Esophagus squamous epithelium (tissue), 5 donors: ENCODE data around the gene TSPAN15. TPM values are rescaled to one million over a fixed set of nuclear protein-coding genes. Genes with fewer than 3 reads are reported as not detected.
"Not testable (repeated sequence)": the region's sequence is repeated elsewhere in the genome, so short reads cannot be mapped to it uniquely, and the experiment has no call there.

Source experiments
- DNase-seq: peaks from one replicate; lab custom pipeline; 2025; lab: John Stamatoyannopoulos, UW
- H3K27ac ChIP-seq, 4 donors: fragments of 200-600 bp; sonication (generic); one replicate each; pipeline ENCODE4 v1.5.1; 2016 to 2019; ENCODE audit warnings: mild to moderate bottlenecking in 1 of 4
- H3K27me3 ChIP-seq, 4 donors: fragments of 200-600 bp; sonication (generic); 1 replicate in 3 of 4; 2 replicates in 1 of 4; pipeline versions ENCODE4 v1.5.1 to v1.6.0; 2017 to 2021; ENCODE audit warnings: antibody characterized with exemption in 1 of 4
- H3K36me3 ChIP-seq, 3 donors: fragments of 200-600 bp; sonication (generic); one replicate each; pipeline ENCODE4 v1.5.1; 2016 to 2019
- H3K4me1 ChIP-seq, 3 donors: fragments of 200-600 bp; sonication (generic); one replicate each; pipeline ENCODE4 v1.5.1; 2017 to 2019
- H3K4me3 ChIP-seq, 4 donors: fragments of 200-600 bp; sonication (generic); 1 replicate in 3 of 4; 2 replicates in 1 of 4; pipeline ENCODE4 v1.5.1; 2016 to 2019; ENCODE audit warnings: mild to moderate bottlenecking in 2 of 4, moderate library complexity in 1 of 4
- H3K9me3 ChIP-seq, 3 donors: fragments of 200-600 bp; sonication (generic); one replicate each; pipeline ENCODE4 v1.5.1; 2016 to 2019
- CTCF ChIP-seq, 6 experiments: fragments of 450-650 bp in 4 of 6; fragments of 200-600 bp in 2 of 6; sonication (generic) in 2 of 6; IDR thresholded peaks; one replicate each; pipeline ENCODE4 v1.5.1; 2016 to 2019; ENCODE audit warnings: antibody characterized with exemption in 6 of 6, mild to moderate bottlenecking in 4 of 6, moderate library complexity in 4 of 6
- POLR2A ChIP-seq, 4 donors: fragments of 450-650 bp; IDR thresholded peaks; one replicate each; pipeline ENCODE4 v1.6.1; 2017; ENCODE audit warnings: antibody characterized with exemption in 4 of 4, mild to moderate bottlenecking in 4 of 4, moderate library complexity in 3 of 4
- WGBS, 2 donors: methylation state at CpG; one replicate each; pipeline ENCODE4 v1.1.5; 2018; 5-methylcytosine and 5-hydroxymethylcytosine counted together
- intact Hi-C: fragments of 100-400 bp; cut with DNase I; formaldehyde crosslinking; loops from one replicate; pipeline ENCODE4 v1.15.0; 2022
- total RNA-seq, 4 donors: library from RNA; depleted of rRNA; stranded (reverse); fragments of >200 nt; gene quantifications; one replicate each; pipeline ENCODE4 v1.1.0, GENCODE V29; 2016
- donor health status: DM: yes; HTN: yes; CAD: no.

TSPAN15 gene
- total RNA-seq, 4 donors from 2014 or later = 3.6 to 24.0 (median 18.5) TPM

- Histone ChIP-seq H3K9me3 (peaks cover 0 to 15% (median 4%) of the 10 kb centered on the region in 3 donors), H3K27me3 (no peaks in the 10 kb centered on the region), H3K4me1 (peaks cover 9 to 38% (median 22%) of the 10 kb centered on the region in 3 donors), H3K36me3 (peaks cover 0 to 46% (median 0%) of the 10 kb centered on the region in 3 donors), H3K4me3 (no peak overlapping the region), H3K27ac (peak overlapping the region in 3 of 4 donors; percentile 39 to 55 (median 52))
- 14 to 28% methylated on average over 3 to 8 of the region's 9 CpGs for WGBS, 2 donors
- intact Hi-C loops = no loop called here
- TF ChIP-seq CTCF (IDR thresholded peaks at IDR 0.05) (no peak), POLR2A (IDR thresholded peaks at IDR 0.05) (no peak)
- DNase-seq = no peak
Measured at GRCh38 chr10:69486922-69487730, 35.9 kb downstream of the TSPAN15 start.

- Histone ChIP-seq H3K36me3 (peaks cover 0 to 46% (median 0%) of the 10 kb centered on the region in 3 donors), H3K4me1 (peaks cover 9 to 42% (median 24%) of the 10 kb centered on the region in 3 donors), H3K9me3 (peaks cover 0 to 15% (median 4%) of the 10 kb centered on the region in 3 donors), H3K27ac (peak overlapping the region in 2 of 4 donors; percentile 39 to 52)
- WGBS, 2 donors = 85 to 95% methylated on average over 4 of the region's 4 CpGs
- H3K27me3 ChIP-seq, DNase-seq, intact Hi-C loops, H3K4me3 ChIP-seq: not testable (repeated sequence)
Measured at GRCh38 chr10:69488149-69488844, 37.0 kb downstream of the TSPAN15 start.

- DNase-seq, intact Hi-C loops, H3K27ac ChIP-seq, H3K27me3 ChIP-seq, H3K4me3 ChIP-seq: not testable (repeated sequence)
- WGBS, 2 donors = 89 to 95% methylated on average over 6 of the region's 6 CpGs
- Histone ChIP-seq H3K36me3 (peaks cover 0 to 43% (median 0%) of the 10 kb centered on the region in 3 donors), H3K4me1 (peaks cover 9 to 37% (median 24%) of the 10 kb centered on the region in 3 donors), H3K9me3 (peaks cover 0 to 15% (median 4%) of the 10 kb centered on the region in 3 donors)
Measured at GRCh38 chr10:69488856-69489255, 37.6 kb downstream of the TSPAN15 start.

- no peak overlapping the region for H3K27ac ChIP-seq
- intact Hi-C loops = no loop called here
- no peak for DNase-seq
Measured at GRCh38 chr10:69489506-69490090, 38.3 kb downstream of the TSPAN15 start.

GRCh38 chr10:69490876-69491275, 39.6 kb downstream of the TSPAN15 start:
- 82 to 89% methylated on average over 8 to 10 of the region's 10 CpGs for WGBS, 2 donors
- Histone ChIP-seq H3K4me1 (peaks cover 9 to 36% (median 23%) of the 10 kb centered on the region in 3 donors), H3K36me3 (peaks cover 0 to 26% (median 0%) of the 10 kb centered on the region in 3 donors), H3K27me3 (no peaks in the 10 kb centered on the region), H3K27ac (peak overlapping the region in 2 of 4 donors; percentile 41 to 50), H3K4me3 (no peak overlapping the region), H3K9me3 (peaks cover 0 to 15% (median 4%) of the 10 kb centered on the region in 3 donors)
- TF ChIP-seq CTCF (IDR thresholded peaks at IDR 0.05) = no peak
- no peak for TF ChIP-seq POLR2A (IDR thresholded peaks at IDR 0.05)
- no peak for DNase-seq
- intact Hi-C loops = no loop called here

More at GRCh38 chr10:69489506-69490090, 38.3 kb downstream of the TSPAN15 start:
- Histone ChIP-seq H3K36me3 (peaks cover 0 to 38% (median 0%) of the 10 kb centered on the region in 3 donors), H3K4me1 (peaks cover 9 to 37% (median 24%) of the 10 kb centered on the region in 3 donors), H3K4me3 (no peak overlapping the region), H3K27me3 (no peaks in the 10 kb centered on the region), H3K9me3 (peaks cover 0 to 15% (median 4%) of the 10 kb centered on the region in 3 donors)
- TF ChIP-seq POLR2A (IDR thresholded peaks at IDR 0.05) (no peak), CTCF (IDR thresholded peaks at IDR 0.05) (no peak)
- WGBS, 2 donors = 86 to 100% methylated on average over 3 to 7 of the region's 9 CpGs
